ENCODE results near the gene RNF20.

RNF20 gene

GRCh38 chr9:101592788-101593187 lies 59.1 kb downstream of the RNF20 start:
- TF ChIP-seq BACH2 (CRISPR knock-in tag; IDR thresholded peaks at IDR 0.05; ENCODE audit: borderline replicate concordance) (no peak), SNAI2 (CRISPR knock-in tag; IDR thresholded peaks at IDR 0.05) (no peak), ZC3H10 (CRISPR knock-in tag; IDR thresholded peaks at IDR 0.05) (no peak), CSDC2 (CRISPR knock-in tag; IDR thresholded peaks at IDR 0.05) (no peak), ZFP3 (CRISPR knock-in tag; IDR thresholded peaks at IDR 0.05) (no peak), PATZ1 (CRISPR knock-in tag; IDR thresholded peaks at IDR 0.05; ENCODE audit: borderline replicate concordance) (no peak), ZNF8 (CRISPR knock-in tag; IDR thresholded peaks at IDR 0.05) (no peak), CSRNP3 (CRISPR knock-in tag; IDR thresholded peaks at IDR 0.05) (no peak), RARB (CRISPR knock-in tag; IDR thresholded peaks at IDR 0.05) (no peak), ZNF565 (CRISPR knock-in tag; conservative IDR thresholded peaks at IDR 0.05; ENCODE audit: low read depth) (no peak), TCF4 (CRISPR knock-in tag; IDR thresholded peaks at IDR 0.05; ENCODE audit: borderline replicate concordance) (no peak), GLIS3 (CRISPR knock-in tag; IDR thresholded peaks at IDR 0.05) (no peak), ISL1 (CRISPR knock-in tag; IDR thresholded peaks at IDR 0.05) (no peak), TOX (CRISPR knock-in tag; IDR thresholded peaks at IDR 0.05; ENCODE audit: borderline replicate concordance) (no peak)
- no peak for ATAC-seq

- TF ChIP-seq PPARA (CRISPR knock-in tag; IDR thresholded peaks at IDR 0.05; ENCODE audit: borderline replicate concordance) (no peak), CSRNP3 (CRISPR knock-in tag; IDR thresholded peaks at IDR 0.05) (no peak)
- ATAC-seq, result no peak
Observed at GRCh38 chr9:101593345-101593744, 59.7 kb downstream of the RNF20 start.

- no peak for ATAC-seq
Observed at GRCh38 chr9:101594796-101595195, 61.1 kb downstream of the RNF20 start, which contains the start of gene PPP3R2. Gene PPP3R2 (minus strand): TSS chr9:101594969. CDS start chr9:101594921, 48 bp downstream.

More at GRCh38 chr9:101594796-101595195, 61.1 kb downstream of the RNF20 start, which contains the start of gene PPP3R2:
- TF ChIP-seq TOX (CRISPR knock-in tag; IDR thresholded peaks at IDR 0.05; ENCODE audit: borderline replicate concordance), result no peak
- TF ChIP-seq CSRNP3 (CRISPR knock-in tag; IDR thresholded peaks at IDR 0.05), result no peak
- no peak for TF ChIP-seq ZNF8 (CRISPR knock-in tag; IDR thresholded peaks at IDR 0.05)
- no peak for TF ChIP-seq POU6F1 (CRISPR knock-in tag; IDR thresholded peaks at IDR 0.05; ENCODE audit: borderline replicate concordance, low read depth)
- no peak for TF ChIP-seq ZFP3 (CRISPR knock-in tag; IDR thresholded peaks at IDR 0.05)
- TF ChIP-seq GLIS3 (CRISPR knock-in tag; IDR thresholded peaks at IDR 0.05), result no peak
- no peak for TF ChIP-seq ZC3H10 (CRISPR knock-in tag; IDR thresholded peaks at IDR 0.05)
- no peak for TF ChIP-seq ZNF70 (CRISPR knock-in tag; IDR thresholded peaks at IDR 0.05)
- no peak for TF ChIP-seq CSDC2 (CRISPR knock-in tag; IDR thresholded peaks at IDR 0.05)
- no peak for TF ChIP-seq SNAI2 (CRISPR knock-in tag; IDR thresholded peaks at IDR 0.05)
- no peak for TF ChIP-seq ZNF565 (CRISPR knock-in tag; conservative IDR thresholded peaks at IDR 0.05; ENCODE audit: low read depth)
- TF ChIP-seq CREB5 (CRISPR knock-in tag; IDR thresholded peaks at IDR 0.05; ENCODE audit: low read depth), result no peak
- no peak for TF ChIP-seq TSHZ2 (CRISPR knock-in tag; IDR thresholded peaks at IDR 0.05)
- TF ChIP-seq BACH2 (CRISPR knock-in tag; IDR thresholded peaks at IDR 0.05; ENCODE audit: borderline replicate concordance), result no peak
- no peak for TF ChIP-seq RARB (CRISPR knock-in tag; IDR thresholded peaks at IDR 0.05)
- TF ChIP-seq ISL1 (CRISPR knock-in tag; IDR thresholded peaks at IDR 0.05), result no peak
- no peak for TF ChIP-seq PPARA (CRISPR knock-in tag; IDR thresholded peaks at IDR 0.05; ENCODE audit: borderline replicate concordance)
- no peak for TF ChIP-seq OSR1 (CRISPR knock-in tag; IDR thresholded peaks at IDR 0.05)
- no peak for TF ChIP-seq ESRRG (CRISPR knock-in tag; IDR thresholded peaks at IDR 0.05)
